ENCODE measurements around the gene FURIN.

Gene FURIN

GRCh38 chr15:90838139-90838538, 30.2 kb upstream of the FURIN start:
- FAIRE-seq, result no peak
- no peak for TF ChIP-seq CTCF (IDR thresholded peaks at IDR 0.05; ENCODE audit: insufficient read depth, missing control alignments)
- no peak for DNase-seq (ENCODE audit: insufficient read length, low spot score)

GRCh38 chr15:90838544-90838943, 29.8 kb upstream of the FURIN start:
- TF ChIP-seq CTCF (IDR thresholded peaks at IDR 0.05; ENCODE audit: insufficient read depth, missing control alignments), result no peak
- no peak for FAIRE-seq
- DNase-seq (ENCODE audit: insufficient read length, low spot score), result no peak

- FAIRE-seq, result no peak
- DNase-seq (ENCODE audit: insufficient read length, low spot score), result no peak
- TF ChIP-seq CTCF (IDR thresholded peaks at IDR 0.05; ENCODE audit: insufficient read depth, missing control alignments), result no peak
Measured at GRCh38 chr15:90839187-90840071, 29.0 kb upstream of the FURIN start.

- no peak for DNase-seq (ENCODE audit: insufficient read length, low spot score)
- no peak for TF ChIP-seq CTCF (IDR thresholded peaks at IDR 0.05; ENCODE audit: insufficient read depth, missing control alignments)
- no peak for FAIRE-seq
Measured at GRCh38 chr15:90840157-90840855, 28.1 kb upstream of the FURIN start.

GRCh38 chr15:90840954-90841353, 27.4 kb upstream of the FURIN start:
- DNase-seq (ENCODE audit: insufficient read length, low spot score) (no peak), FAIRE-seq (no peak)
- TF ChIP-seq CTCF (IDR thresholded peaks at IDR 0.05; ENCODE audit: insufficient read depth, missing control alignments), result no peak

- TF ChIP-seq CTCF (IDR thresholded peaks at IDR 0.05; ENCODE audit: insufficient read depth, missing control alignments), result no peak
- FAIRE-seq, result no peak
- no peak for DNase-seq (ENCODE audit: insufficient read length, low spot score)
Measured at GRCh38 chr15:90844696-90845095, 23.7 kb upstream of the FURIN start.

Measured in D721Med (cell line).